NT2/D1 (cell line): ENCODE data around the gene NUDT12.

Experiments
- SUZ12 ChIP-seq: IDR thresholded peaks from 2 replicates; pipeline ENCODE4 v1.6.1; 2011; ENCODE audit not compliant: insufficient read length, insufficient read depth; ENCODE audit errors: extremely low read depth
- YY1 ChIP-seq: IDR thresholded peaks from 2 replicates; pipeline ENCODE4 v1.6.1; 2011; ENCODE audit not compliant: insufficient read length, insufficient read depth
- ZNF274 ChIP-seq: IDR thresholded peaks from 2 replicates; pipeline ENCODE4 v1.6.1; 2011; ENCODE audit warnings: mild to moderate bottlenecking, low read depth, low read length

DNA sequence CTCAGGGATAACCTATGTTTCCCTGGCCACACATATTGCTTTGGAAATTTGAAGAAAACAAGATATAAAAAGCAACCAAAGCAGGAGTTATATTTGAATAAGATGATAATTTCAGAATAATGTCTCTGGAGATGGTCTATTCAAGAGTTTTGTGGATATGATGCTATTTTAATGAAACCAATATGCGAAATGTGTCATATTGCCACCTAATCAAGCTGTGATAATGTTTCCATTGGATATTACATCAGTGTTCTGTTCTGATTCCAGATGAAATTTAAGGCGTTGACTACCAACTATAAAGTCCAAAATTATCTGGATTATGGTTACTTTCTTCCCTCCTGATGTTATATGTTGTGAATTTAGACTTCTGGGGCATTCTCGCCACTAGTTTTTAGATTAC, 27.6 kb upstream of the NUDT12 start:
- no peak for TF ChIP-seq YY1
- no peak for TF ChIP-seq SUZ12
- TF ChIP-seq ZNF274: no peak
